OCI-M2 (cell line): ENCODE measurements around the gene MYZAP.

Experiments used
- DNase-seq: peaks from one replicate; lab custom pipeline; 2025; ENCODE audit not compliant: unreplicated experiment; lab: John Stamatoyannopoulos, UW

Gene MYZAP

DNA sequence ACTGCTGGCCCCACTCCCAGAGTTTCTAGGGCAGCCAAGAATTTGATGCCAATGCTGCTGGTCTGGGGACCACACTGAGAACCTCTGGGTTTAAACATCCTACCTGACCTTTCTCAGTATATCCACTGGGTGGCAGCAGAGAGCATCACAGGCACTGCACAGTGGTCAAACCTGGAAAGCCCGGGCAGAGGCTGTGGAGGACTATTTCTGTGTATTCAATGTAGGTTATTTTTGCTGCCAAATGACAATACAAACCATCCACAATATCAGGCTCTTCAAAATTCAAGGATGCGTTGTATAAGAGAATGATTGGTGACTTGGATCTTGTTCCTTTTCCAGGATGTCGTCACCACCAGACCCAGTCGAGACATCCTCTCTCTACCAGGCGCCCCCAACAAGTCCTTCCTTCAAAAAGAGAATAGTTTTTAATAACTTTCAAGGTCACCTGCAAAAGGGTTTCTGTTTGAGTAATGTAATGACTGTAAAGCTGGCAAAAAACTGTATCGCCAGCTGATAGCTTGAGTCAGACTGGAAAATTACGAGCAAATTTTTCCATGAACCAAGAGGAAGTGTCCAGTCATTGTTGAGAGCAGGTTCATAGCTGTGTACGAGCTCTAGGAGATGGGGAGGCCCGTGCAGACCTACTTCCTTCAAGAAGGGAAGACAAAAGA, 30.5 kb upstream of the MYZAP start:
- DNase-seq, result peak; percentile 37

DNA sequence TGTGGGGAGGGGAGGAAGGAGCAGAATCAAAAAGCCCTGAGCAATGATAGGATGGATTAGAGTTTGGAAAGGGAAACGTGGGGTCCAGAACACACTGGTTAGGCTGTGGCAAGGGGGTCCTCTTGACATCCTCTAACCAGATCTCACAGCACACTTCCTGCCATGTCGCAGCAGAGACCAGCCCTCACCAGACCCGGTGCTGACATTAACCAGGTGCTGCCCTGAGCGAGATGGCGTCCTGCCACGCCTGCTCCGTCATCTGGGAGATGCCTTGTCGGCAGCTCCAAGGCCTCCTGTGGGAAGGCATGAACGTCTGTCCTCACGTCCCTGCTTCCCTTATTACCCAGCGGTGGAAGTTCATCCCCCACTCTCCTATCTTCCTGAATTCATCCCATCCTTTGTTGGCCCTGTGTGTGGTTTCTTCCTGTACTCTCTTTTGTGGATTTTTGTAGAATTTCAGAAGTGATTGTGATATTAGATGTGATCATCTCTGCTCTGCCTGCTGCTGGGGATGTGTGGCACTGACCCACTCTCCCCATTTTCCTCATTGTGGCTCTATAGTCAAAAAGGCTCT, 29.4 kb upstream of the MYZAP start:
- no peak for DNase-seq

DNA sequence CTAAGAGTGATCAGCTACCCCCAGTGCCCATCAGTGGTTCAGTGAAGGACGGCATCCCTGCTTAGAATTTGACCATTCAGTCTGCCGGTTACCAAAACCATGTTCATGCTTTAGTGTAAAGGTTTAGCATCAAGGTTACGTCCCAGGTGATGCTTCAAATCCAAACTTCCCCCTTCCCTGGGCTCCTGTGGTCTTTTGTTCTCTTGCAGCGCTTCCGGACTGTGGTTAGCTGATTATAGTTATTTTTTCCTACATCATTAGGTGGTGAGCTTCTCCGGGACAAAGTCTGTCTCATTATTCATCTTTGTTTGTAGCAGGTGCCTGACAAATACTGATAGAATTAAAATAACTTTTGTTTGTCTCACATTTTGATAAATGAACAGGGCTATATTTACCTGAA, 28.3 kb upstream of the MYZAP start:
- DNase-seq, result no peak

DNA sequence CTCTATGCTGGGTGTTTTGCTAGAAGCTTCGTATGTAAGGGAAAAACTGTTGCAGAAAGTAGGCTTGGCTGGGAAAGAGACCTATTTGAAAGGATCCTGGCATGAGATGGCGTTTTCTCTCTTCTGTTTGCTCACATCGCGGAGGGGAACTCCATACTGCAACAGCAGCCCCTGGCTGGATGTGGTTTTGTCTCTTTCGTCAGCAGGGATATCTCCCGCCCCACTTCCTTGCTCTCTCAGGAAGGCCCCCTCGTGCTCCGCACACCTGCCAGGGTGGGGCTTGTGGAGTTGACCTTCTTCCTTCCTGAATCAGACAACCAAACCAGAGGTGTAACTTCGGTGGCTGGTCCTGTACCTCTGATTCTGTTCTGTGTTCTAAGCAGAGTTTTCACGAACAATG, 26.4 kb upstream of the MYZAP start:
- DNase-seq, result no peak

DNA sequence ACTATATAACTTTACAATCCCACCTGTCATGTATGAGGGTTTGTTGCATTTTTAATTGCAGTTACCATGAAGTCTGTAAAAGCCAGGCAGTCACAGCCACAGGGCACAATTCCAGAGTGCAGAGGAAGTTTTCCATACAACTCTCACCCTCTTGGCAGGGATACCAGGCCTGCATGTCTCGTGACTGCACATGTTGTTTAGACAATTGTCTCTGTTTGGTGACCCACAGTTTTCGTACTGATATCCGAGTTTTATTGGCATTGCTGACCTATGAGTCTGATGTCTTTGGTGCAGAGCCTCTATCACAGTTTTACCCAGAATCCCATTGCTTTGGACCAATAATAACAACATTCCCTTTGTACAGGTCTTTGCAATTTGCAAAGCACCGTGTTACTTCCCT, 24.9 kb upstream of the MYZAP start:
- DNase-seq, result no peak

DNA sequence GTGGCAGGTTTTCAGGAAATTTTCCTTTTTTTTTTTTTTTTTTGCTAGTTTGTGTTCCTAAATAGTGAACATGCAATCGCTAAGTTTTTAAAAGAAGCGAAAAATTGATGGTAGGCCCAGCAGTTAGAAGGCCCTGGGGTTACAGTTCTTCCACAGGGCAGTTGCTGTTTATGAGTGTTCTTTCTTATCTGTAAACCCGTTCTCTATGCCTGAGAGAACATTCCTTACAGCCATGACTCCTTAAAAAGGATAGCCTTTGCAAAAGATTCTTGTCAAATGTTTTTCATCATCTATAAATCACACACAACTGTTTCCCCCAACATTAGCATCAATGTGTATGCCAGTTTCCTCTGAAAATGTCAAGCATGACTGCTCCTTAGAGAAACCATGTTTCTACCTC, 23.8 kb upstream of the MYZAP start:
- DNase-seq, result no peak

DNA sequence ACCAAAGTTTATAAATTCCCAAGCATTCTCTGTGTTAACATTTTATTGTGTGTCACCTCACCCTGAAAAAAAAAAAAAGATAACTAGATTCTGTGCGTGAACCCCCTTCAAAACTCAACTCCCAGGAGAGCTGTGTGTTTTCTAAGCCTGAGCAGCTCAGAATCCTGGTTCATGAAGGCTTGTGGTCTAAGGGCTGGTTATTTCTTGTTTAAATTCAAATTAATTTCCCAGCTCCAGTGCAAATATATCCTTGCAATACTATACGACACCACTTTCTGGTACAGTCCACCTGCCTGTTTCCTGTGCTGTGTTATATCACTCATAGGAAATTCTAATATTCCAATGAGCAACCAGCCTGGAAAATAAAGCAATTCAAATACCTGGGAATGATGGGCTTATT, 23.4 kb upstream of the MYZAP start:
- DNase-seq, result no peak

DNA sequence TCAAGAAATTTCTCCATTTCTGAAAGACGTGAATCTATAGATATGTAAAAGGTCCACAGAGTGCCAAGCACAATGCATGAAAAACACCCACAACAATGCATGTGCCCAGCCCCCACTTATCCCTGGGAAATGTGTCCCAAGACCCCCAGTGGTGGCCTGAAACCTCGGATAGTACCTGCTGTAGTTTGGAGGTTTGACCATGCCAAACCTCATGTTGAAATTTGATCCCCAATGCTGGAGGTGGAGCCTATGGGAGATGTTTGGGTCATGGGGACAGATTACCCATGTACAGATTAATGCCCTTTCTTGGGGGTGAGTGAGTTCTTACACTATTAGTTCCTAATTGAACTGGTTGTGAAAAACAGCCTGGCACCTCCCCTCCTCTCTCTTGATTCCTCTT, 21.4 kb upstream of the MYZAP start:
- no peak for DNase-seq

DNA sequence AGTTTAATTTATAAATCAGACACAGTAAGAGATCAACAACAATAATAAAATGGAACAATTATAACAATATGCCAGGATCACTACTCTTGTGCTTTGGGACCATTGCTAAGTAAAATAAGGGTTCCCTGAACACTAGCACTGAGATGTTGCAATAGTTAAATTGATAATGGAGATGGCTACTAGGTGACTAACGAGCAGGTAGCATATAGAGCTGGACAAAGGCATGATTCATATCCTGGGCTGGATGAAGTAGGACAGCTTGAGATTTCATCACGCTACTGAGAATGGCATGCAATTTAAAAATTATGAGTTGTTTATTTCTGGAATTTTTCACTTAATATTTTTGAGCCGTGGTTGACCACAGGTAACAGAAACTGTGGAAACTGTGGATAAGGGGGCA, 20.7 kb upstream of the MYZAP start:
- DNase-seq, result no peak

DNA sequence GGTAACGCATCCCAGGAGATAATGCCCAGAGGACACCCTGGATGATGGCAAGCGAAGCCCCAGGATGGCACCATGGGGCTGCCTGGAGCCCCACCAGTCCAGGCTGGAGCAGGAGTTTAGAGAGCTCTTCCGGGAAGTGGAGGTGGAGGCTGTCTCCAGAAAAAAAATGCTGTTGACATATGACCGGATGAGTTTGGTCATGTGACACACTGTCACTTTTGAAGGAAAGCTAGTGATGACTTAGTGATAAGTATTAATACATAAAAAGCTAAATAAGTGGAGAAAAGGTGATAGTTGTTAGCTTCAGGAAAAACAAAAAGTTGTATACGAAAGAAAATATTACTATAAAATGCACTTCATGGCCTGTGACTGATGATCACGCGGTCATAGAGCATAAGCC, 20.0 kb upstream of the MYZAP start:
- no peak for DNase-seq

DNA sequence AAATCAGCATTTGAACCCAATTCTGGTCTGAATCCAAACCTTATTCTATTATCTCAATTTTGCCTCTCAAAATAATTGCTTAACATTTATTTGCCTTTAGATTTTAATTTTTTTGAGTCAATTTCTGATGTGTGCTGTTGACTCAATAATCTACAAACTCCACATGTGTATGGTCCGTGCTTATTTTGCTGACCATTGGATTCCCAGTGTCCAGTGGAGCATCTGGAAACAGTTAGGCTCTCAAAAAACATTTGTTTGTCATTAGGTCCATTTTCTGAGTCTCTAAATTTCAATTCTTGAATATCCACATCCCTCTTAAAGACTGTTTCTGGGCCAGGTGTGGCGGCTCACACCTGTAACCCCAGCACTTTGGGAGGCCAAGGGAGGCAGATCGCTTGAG, 19.2 kb upstream of the MYZAP start:
- DNase-seq, result no peak

DNA sequence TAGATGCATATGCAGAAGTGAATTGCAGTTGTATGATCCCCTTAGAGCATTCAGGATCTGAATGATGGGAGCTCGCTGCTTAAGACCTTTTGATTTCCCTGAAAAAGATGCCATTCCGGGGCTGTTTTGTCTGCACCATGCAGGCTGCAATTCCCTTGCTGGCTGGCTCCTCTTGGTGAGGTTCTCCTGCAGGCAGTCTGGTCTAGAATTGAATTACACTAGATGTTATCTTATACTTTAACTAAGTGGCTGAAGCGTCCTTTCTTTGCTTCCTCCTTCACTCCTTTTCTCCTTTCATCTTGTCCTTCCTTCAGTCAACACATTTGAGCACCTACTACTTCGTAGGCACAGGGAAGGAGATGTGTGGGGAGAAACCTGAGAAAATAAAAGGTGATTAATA, 18.6 kb upstream of the MYZAP start:
- DNase-seq, result no peak

DNA sequence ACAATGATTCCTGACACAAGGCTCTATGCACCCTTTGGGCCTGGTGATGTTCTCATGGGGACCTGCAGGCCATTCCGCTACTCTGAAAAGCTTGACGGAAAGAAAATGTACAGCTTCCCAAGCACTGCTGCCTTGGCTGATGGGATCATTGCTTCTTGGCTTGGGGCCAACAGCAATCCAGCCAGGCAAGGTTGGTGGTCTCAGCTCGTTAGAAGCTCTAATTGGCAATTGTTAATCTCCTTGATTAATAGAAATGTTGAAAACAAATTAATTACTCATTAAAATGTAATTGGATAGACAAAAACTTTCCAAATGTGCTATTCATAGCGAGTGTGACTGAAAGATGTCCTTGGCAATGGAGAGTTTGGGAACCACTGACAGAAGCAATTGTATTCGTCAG, 16.3 kb upstream of the MYZAP start:
- DNase-seq, result no peak

DNA sequence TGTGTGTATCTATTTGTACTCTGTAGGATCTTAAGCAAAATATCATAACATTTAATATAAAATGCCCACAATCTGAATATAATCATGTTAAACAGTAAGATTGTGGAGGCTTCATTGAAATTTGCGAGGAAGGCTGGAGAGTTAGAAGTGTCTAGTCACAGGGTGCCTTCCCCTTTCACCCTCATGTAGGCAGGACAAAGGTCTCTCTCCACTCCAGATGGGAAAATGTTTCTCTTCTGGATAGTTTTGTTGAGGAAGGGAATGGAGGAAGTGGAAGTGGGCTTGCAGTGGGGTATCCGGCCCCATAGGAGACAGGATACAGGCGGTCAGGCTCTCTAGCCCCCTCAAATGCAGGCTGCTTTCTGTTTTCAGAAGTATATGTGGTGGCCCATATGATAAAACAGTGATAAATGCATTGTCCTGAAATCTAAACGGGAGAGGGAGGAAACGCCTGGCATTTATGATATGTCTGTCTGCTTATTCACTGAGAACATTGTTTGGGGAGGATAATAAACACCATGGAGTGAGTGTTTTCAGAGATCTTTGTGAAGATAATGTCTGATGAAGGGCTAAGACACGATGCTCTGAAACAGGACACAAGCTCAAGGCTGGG, 13.3 kb upstream of the MYZAP start:
- DNase-seq, result no peak

DNA sequence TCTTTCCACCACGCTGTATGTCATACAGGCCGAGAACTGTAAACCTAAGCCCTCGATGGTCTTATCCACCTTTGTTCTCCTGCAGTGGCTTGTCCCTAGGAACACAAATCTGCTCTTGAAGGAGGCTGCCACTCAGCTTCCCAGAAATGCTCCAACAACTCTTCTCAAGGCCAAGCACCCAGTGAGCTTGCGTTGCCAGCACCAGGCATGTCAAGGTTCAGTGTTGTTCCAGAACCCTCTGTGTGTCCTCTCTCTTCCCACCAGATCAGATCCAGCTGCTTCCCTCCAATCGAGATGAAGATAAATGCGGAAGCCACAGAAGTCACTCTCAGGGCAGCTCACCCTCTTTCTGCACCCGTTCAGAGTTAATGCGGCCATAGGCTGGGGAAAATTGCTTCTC, 11.3 kb upstream of the MYZAP start:
- DNase-seq, result no peak

DNA sequence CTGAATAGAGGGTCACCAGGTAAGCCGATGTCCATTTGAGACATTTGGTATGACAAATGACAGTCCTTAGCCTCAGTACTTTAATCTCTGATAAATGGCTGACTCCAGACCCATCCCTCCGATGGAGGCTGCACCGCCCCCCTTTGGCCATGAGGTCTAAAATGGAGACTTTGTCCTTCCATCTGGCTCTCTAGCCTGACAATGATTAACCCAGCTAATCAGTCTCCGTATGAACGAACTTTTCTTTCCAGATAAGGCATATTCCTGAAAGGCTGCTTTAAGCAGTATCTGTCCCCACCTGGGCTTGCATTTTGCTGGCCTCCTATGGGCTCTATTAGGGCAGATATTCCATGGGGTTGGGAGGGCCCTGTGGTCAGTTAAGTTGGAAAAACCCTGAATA, 10.8 kb upstream of the MYZAP start:
- no peak for DNase-seq

DNA sequence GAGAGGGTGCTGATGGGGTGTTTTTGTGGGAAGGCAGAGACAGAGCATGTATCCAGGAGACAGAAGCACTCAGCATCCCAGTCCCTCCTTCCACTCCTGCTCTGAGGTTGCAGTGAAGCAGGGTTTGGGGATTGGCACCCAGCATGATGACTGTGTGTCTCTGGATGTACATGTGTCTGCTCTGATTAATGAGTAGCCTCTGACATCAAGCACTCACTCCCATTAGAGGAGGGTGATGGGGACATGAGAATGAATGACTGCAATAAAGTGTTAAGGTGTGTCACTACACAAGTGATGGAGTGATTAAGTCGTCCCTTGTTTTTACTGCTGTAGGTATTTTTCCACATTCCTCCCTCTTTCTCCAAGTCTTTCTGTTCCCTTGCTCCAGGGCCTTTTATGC, 9.6 kb upstream of the MYZAP start:
- DNase-seq, result no peak

DNA sequence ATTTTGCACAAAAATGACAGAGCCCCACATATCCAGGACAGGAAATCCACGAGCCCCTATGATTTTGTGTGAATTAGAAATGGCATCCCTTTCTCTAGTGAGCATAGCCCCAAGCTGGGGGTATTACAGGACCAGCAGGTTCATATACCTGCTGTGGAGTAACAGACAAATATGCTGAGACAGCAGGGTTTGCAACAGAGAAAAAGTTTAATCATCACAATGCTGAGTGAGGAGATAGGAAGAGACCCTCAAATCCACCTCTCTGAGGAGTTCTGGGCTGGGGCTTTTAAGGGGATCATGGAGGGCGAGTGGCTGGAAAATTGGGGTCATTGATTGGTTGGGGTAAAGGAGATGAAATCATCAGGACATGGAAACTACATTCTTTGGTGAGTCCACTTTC, 8.4 kb upstream of the MYZAP start:
- DNase-seq, result no peak

DNA sequence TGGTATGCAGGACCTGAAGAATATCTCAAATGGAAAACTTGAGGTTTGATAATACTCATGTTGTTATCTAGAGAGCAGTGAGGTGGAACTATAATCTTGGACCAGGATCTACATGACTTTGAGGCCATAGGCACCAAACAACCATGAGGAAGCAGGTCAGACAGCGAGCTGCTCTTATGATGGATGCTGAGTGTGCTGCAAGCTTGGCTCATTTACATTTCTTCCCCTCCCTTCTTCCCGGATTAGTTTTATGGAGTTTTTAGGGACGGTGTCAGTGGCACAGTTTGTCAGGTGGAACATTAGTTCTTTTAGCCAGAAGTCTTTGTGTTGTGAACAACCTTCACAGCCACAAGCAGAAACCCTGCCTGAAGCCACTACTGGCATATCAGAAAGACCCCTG, 8.0 kb upstream of the MYZAP start:
- no peak for DNase-seq

DNA sequence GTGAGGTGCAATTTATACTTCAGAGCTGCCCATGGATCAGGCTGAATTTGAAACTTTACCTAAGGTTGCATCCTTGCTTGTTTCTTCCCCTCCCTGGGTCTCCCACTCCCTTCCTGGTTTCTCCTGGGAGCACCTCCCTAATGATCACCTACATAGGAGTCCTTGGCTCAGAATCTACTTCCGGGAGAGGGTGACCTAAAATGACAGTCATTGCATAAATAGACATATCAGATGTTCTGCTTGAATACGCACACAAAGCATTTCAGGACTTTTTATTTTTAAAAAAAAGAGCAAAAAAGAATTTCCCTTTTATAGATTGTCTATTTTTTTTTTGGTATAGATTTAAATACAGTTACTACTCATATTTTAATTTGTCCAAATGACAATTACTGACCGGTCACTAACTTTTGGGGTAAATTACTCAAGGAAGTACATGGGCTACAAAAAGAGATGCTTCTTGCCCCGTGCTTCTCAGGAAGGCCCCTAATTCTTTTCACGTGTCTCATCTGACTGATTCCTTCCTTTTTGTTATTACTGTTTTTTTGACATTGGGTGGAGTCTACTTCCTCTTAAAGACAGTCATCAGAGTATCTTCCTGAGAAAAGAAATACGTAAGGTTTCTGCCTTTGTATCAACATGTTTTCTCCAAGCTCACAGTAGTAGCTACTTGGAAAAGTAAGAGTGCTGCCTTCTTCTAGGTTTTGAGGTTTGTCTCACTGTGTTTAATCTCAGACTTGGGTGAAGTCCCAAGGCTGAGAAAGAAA, 4.9 kb upstream of the MYZAP start:
- no peak for DNase-seq

DNA sequence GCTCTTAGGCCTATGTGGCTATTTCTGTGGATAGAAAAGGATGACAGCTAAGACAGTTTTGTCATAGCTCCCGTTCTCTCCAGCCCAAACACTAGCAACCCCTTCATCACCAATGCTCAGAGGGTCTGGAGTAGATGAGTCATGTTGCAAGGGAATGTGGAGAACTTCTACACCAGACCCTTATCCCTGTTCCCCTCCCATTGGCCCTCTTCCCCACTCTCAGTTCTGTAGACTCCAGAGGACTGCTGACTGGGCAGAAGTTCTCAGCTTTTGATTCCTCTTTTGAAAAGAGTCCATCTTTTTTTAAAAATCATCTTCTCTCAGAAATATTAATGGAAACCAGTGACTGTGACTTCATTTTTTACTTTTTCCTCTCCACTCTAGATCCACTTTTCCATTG, 2.4 kb upstream of the MYZAP start:
- no peak for DNase-seq

DNA sequence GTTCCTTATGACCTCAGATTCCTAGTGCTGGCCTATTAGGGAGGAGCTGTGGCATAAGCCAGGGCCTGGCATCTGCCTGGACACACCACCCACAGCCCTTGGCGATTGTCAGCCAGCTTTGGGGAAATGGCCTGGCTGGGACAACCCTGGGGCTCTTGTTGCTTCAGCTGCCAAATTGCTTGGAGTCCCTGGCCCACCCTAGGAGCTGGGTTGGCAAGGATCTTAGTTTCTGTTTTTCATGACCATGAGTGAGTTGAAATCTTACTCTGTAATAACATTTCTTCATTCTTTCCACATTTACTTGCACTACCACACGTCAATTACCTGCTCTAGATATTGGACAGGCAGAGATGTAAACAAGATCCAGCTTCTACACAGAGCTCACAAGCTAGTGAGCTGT, 1.9 kb upstream of the MYZAP start:
- DNase-seq, result no peak
